ENCODE data around the gene LILRA5. TPM values are rescaled to one million over a fixed set of nuclear protein-coding genes. Genes with fewer than 3 reads are reported as not detected.
A peak's percentile ranks its signal among the peaks of the same experiment; 100 is the strongest.
"Not testable (repeated sequence)": the region's sequence is repeated elsewhere in the genome, so short reads cannot be mapped to it uniquely, and the experiment has no call there.

LILRA5 gene
- total and polyA plus RNA-seq, 2 of the 8 experiments (the other 6 are each of a cell fraction or from before 2014, with no cell fraction given), result not detected

GRCh38 chr19:54359149-54359820, 46.3 kb upstream of the LILRA5 start:
- H3K14ac ChIP-seq (ENCODE audit: insufficient read length), result not testable (repeated sequence)

More at GRCh38 chr19:54359149-54359820, 46.3 kb upstream of the LILRA5 start:
- H3K9me3 ChIP-seq (ENCODE audit: insufficient read depth in 2 of 2, low read depth in 1 of 2, low read length in 1 of 2); H2BK15ac ChIP-seq (ENCODE audit: low read length); H3K27me3 ChIP-seq (replicated peaks in 1 of 4; ENCODE audit: control insufficient read depth in 3 of 4, extremely low read depth in 1 of 4, insufficient read depth in 3 of 4, low read length in 3 of 4); H3K4ac ChIP-seq (replicated peaks; ENCODE audit: insufficient read length, low read depth, low read length); H4K20me1 ChIP-seq (replicated peaks in 1 of 2; ENCODE audit: control insufficient read depth in 1 of 2, insufficient read depth in 2 of 2, low read length in 2 of 2); H2AK5ac ChIP-seq (ENCODE audit: low read depth, low read length); H2BK5ac ChIP-seq (ENCODE audit: low read depth, low read length); H4K5ac ChIP-seq (ENCODE audit: insufficient read length, low read depth, low read length); H3K79me2 ChIP-seq (ENCODE audit: control insufficient read depth in 1 of 2, insufficient read depth in 2 of 2, low read length in 2 of 2); H2BK12ac ChIP-seq (ENCODE audit: low read depth, low read length); H2BK20ac ChIP-seq (ENCODE audit: low read length); H2AFZ ChIP-seq (ENCODE audit: low read length); H3K4me2 ChIP-seq (ENCODE audit: insufficient read depth in 1 of 2, low read depth in 2 of 2, low read length in 2 of 2); H2BK120ac ChIP-seq (replicated peaks; ENCODE audit: low read depth, low read length); H3K79me1 ChIP-seq (ENCODE audit: low read depth, low read length); H3K56ac ChIP-seq (replicated peaks; ENCODE audit: insufficient read length, low read depth, low read length); H3K4me3 ChIP-seq (ENCODE audit: extremely low read depth in 1 of 4, insufficient read depth in 2 of 4, low read depth in 3 of 4, low read length in 4 of 4); POLR2A ChIA-PET (ENCODE audit: partially characterized antibody); H3K36me3 ChIP-seq (ENCODE audit: control insufficient read depth in 2 of 4, insufficient read depth in 4 of 4, low read length in 3 of 4); H3K23ac ChIP-seq (ENCODE audit: insufficient read length); H4K8ac ChIP-seq (ENCODE audit: extremely low read depth, insufficient read depth, low read length); H3K27ac ChIP-seq (ENCODE audit: low read depth, low read length); H3K4me1 ChIP-seq (replicated peaks in 1 of 4; ENCODE audit: control insufficient read depth in 3 of 4, insufficient read depth in 4 of 4, low read length in 3 of 4); H3K23me2 ChIP-seq (ENCODE audit: low read depth, low read length); H3K9ac ChIP-seq (replicated peaks in 1 of 4; ENCODE audit: extremely low read depth in 1 of 4, low read depth in 3 of 4, low read length in 3 of 4); H4K91ac ChIP-seq (replicated peaks; ENCODE audit: insufficient read length, low read length); H3K18ac ChIP-seq (ENCODE audit: extremely low read depth, low read length): not testable (repeated sequence)
- peak; percentile 3 to 12 (median 7); a peak in 2 of 4 replicates for TF ChIP-seq CTCF (IDR thresholded peaks at IDR 0.05; ENCODE audit: control extremely low read depth in 1 of 3, insufficient read depth in 1 of 3, low read depth in 1 of 3, low read length in 3 of 3)
- FAIRE-seq, result peak; percentile 74
- CTCF ChIA-PET (ENCODE audit: partially characterized antibody), result interaction anchor here (0.7 kb wide), 1 partner anchor 63 kb away, joined by 3 read pairs; no protein-coding TSS in a partner anchor
- WGBS, 2 experiments (ENCODE audit: extremely low coverage in 1 of 2, insufficient coverage in 1 of 2, insufficient read length in 1 of 2, insufficient replicate concordance in 2 of 2, low coverage in 1 of 2, low lambda C conversion rate in 2 of 2, missing lambda C conversion rate in 1 of 2), result 43% methylated on average over 11 of the region's 21 CpGs; no CpG with 5 or more reads in 1 of the 2 experiments
- peak in 1 of 2 experiments; percentile 84 for DNase-seq (ENCODE audit: low read depth in 1 of 2, low spot score in 2 of 2)

Measured in H1 (cell line).